Left kidney (tissue), 2 donors: ENCODE results near the gene TBK1. TPM values are rescaled to one million over a fixed set of nuclear protein-coding genes. Genes with fewer than 3 reads are reported as not detected.

ENCODE experiments used
- DNase-seq: peaks from one replicate; pipeline ENCODE4 v3.0.0-alpha.2; 2013
- polyA plus RNA-seq: library from polyadenylated mRNA; unstranded; fragments of 120-200 nt; gene quantifications from one replicate; pipeline ENCODE4 v1.2.1, GENCODE V29; 2013; ENCODE audit not compliant: insufficient read length

Gene TBK1
- polyA plus RNA-seq, 1 donor: 29.1 TPM

GRCh38 chr12:64544371-64545080 lies 92.6 kb downstream of the TBK1 start:
- DNase-seq: peak; percentile 40

DNA sequence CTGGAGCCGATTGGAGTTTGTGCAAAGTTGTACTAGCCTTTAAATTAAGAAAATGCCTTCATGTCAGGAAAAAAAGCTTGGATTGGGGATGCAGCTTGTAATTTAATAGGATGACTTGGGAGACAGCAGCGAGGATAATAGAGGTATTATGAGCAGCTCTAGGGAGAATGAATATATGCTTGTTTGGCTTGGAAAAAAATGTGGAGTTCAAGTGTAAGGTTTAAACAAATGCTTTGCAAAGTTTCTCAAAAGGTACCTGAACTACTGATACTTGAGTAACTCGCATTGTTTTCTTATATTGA lies 93.1 kb downstream of the TBK1 start:
- no peak for DNase-seq

DNA sequence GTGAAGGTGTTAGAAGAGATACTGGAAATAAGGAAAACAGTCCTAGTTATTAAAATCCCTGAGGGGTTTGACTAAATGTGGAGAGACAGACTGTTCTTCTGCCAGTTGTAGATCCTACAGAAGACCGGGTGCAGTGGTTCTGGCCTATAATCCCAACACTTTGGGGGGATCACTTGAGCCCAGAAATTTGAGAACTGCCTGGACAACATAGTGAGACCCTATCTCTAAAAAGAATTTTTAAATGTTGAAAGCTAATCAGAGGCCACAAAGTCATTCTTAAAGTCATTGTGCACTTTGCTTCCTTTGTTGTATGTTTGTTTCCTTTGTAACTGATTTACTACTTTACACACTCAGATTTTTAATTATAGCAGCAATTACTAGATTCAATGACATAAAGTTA lies 97.2 kb downstream of the TBK1 start:
- no peak for DNase-seq

DNA sequence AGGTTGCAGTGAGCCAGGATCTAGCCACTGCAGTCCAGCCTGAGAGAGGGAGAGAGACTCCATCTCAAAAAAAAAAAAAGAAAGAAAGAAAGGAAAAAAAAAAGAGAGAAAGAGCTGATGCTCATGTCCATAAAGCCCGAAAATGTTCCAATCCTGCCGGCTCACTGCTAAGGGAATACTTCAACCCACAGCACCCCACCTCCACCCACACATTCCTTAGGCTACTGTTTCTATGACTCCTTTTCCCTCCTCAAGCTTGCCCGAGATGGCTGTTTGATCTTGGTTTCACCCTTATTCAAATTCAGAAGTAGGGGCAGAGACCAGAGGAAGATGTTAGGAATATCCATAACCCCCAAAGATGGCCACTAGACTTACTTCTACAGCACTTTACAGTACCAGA lies 98.8 kb downstream of the TBK1 start:
- DNase-seq: no peak

- DNase-seq: no peak
These were observed 99.8 kb downstream of the TBK1 start for GRCh38 chr12:64551676-64552075.

Other genes with a start within 250 kb of the TBK1 start
- 6.3 TPM for gene KICS2, start 229.8 kb upstream of the TBK1 start, polyA plus RNA-seq
- gene C12orf56, start 61.4 kb upstream of the TBK1 start, polyA plus RNA-seq: 2.2 TPM
- 76.0 TPM for gene XPOT, start 47.7 kb upstream of the TBK1 start, polyA plus RNA-seq
- 21.7 TPM for gene RASSF3, start 158.4 kb downstream of the TBK1 start, polyA plus RNA-seq